RWPE1 (cell line): ENCODE measurements around the gene FBXO41.
A peak's percentile ranks its signal among the peaks of the same experiment; 100 is the strongest.

Source experiments
- CTCF ChIA-PET: fragments of 350-600 bp; sonication (Branson Sonifier 250); formaldehyde crosslinking; extraction: SDS; loops from one replicate; lab custom pipeline; 2021; lab: Yijun Ruan, JAX
- POLR2A ChIA-PET: fragments of 400-600 bp; formaldehyde crosslinking; extraction: SDS; loops from one replicate; lab custom pipeline; 2020; ENCODE audit warnings: antibody characterized with exemption; ENCODE audit not compliant: low non-redundant PET; lab: Yijun Ruan, JAX
- DNase-seq: peaks from one replicate; pipeline ENCODE4 v3.0.0; 2012; ENCODE audit warnings: low spot score
- H3K27ac ChIP-seq: fragments of 450-650 bp; 2 replicates; pipeline ENCODE4 v1.5.1; 2017
- CTCF ChIP-seq: fragments of 450-650 bp; conservative IDR thresholded peaks from 2 replicates; pipeline ENCODE4 v1.5.1; 2017; ENCODE audit warnings: low read depth, mild to moderate bottlenecking

FBXO41 gene

GRCh38 chr2:73282924-73283544 is 1.2 kb downstream of the FBXO41 start:
- no peak overlapping the region for H3K27ac ChIP-seq
- no peak for TF ChIP-seq CTCF
- no peak for DNase-seq
- ChIA-PET CTCF (interaction anchor here (0.6 to 0.8 kb wide), 2 partner anchors 23 to 171 kb away, joined by 3 read pairs; no protein-coding TSS in a partner anchor), POLR2A (no interaction called here)

- no peak for DNase-seq
- ChIA-PET CTCF (no interaction called here), POLR2A (no interaction called here)
- H3K27ac ChIP-seq = no peak overlapping the region
- no peak for TF ChIP-seq CTCF
Observed at GRCh38 chr2:73281244-73281643, 3.0 kb downstream of the FBXO41 start.

GRCh38 chr2:73279852-73280251 is 4.4 kb downstream of the FBXO41 start:
- POLR2A ChIA-PET = no interaction called here
- TF ChIP-seq CTCF = no peak
- no peak overlapping the region for H3K27ac ChIP-seq
- peak; percentile 56 for DNase-seq
- CTCF ChIA-PET = no interaction called here

GRCh38 chr2:73272270-73272669 is 12.0 kb downstream of the FBXO41 start:
- TF ChIP-seq CTCF = no peak
- H3K27ac ChIP-seq = no peak overlapping the region
- ChIA-PET POLR2A (no interaction called here), CTCF (interaction anchor here (0.6 kb wide), 1 partner anchor 19 kb away, joined by 3 read pairs; no protein-coding TSS in a partner anchor)
- DNase-seq = no peak

GRCh38 chr2:73269686-73270465 is 14.4 kb downstream of the FBXO41 start:
- no peak for DNase-seq
- no peak overlapping the region for H3K27ac ChIP-seq
- TF ChIP-seq CTCF = no peak
- ChIA-PET CTCF (interaction anchor here (1.1 to 1.2 kb wide), 2 partner anchors 22 to 23 kb away, joined by 6 to 7 read pairs; partner anchors contain the start of gene EGR4), POLR2A (no interaction called here)

- POLR2A ChIA-PET = interaction anchor here (0.6 to 0.9 kb wide), 2 partner anchors 35 to 130 kb away, joined by 3 to 6 read pairs; partner anchors contain the start of gene CCT7
- TF ChIP-seq CTCF = peak; percentile 3; the same call in 1 of the 2 replicates
- CTCF ChIA-PET = interaction anchor here (0.6 to 1.1 kb wide), 7 partner anchors 9 to 658 kb away, joined by 3 to 7 read pairs (median 4); partner anchors contain the start of gene PRADC1
- DNase-seq = peak; percentile 71
- peak overlapping the region; percentile 27; the same call in 1 of the 2 replicates for H3K27ac ChIP-seq
Observed at GRCh38 chr2:73268830-73269685, 15.2 kb downstream of the FBXO41 start.
